H1 (cell line): ENCODE data around the gene MRPS9. TPM values are rescaled to one million over a fixed set of nuclear protein-coding genes. Genes with fewer than 3 reads are reported as not detected.
A peak's percentile ranks its signal among the peaks of the same experiment; 100 is the strongest.

Source experiments
- CTCF ChIA-PET: fragments of 300-600 bp; sonication (Branson Sonifier 250); formaldehyde crosslinking; loops from one replicate; lab custom pipeline; 2021; ENCODE audit not compliant: partially characterized antibody; lab: Charles Lee
- POLR2A ChIA-PET: fragments of 300-600 bp; sonication (Branson Sonifier 250); formaldehyde crosslinking; loops from one replicate; lab custom pipeline; 2021; ENCODE audit warnings: inconsistent platforms; ENCODE audit not compliant: partially characterized antibody; lab: Charles Lee
- DNase-seq, 2 experiments: peaks; one replicate each; pipeline versions ENCODE4 v3.0.0 to v3.0.0-alpha.2; 2010 to 2022; ENCODE audit warnings: low spot score in 2 of 2, low read depth in 1 of 2, mixed read lengths in 1 of 2
- FAIRE-seq: peaks from 2 replicates; lab custom pipeline; 2011; peaks lifted over from hg19 to GRCh38; lab: Jason Lieb, UNC
- H2AFZ ChIP-seq: 2 replicates; pipeline ENCODE4 v1.8.1; 2012; ENCODE audit warnings: low read length, inconsistent platforms
- H2AK5ac ChIP-seq: 2 replicates; pipeline ENCODE4 v1.6.1; 2013; ENCODE audit warnings: low read depth, low read length
- H2BK120ac ChIP-seq: replicated peaks from 2 replicates; pipeline ENCODE3; 2013; ENCODE audit warnings: low read depth, low read length, inconsistent platforms
- H2BK12ac ChIP-seq: 2 replicates; pipeline ENCODE4 v1.6.1; 2013; ENCODE audit warnings: low read depth, low read length
- H2BK15ac ChIP-seq: 2 replicates; pipeline ENCODE4 v1.6.1; 2013; ENCODE audit warnings: low read length
- H2BK20ac ChIP-seq: 2 replicates; pipeline ENCODE4 v1.6.1; 2013; ENCODE audit warnings: low read length
- H2BK5ac ChIP-seq: 2 replicates; pipeline ENCODE4 v1.6.1; 2013; ENCODE audit warnings: low read depth, low read length
- H3K14ac ChIP-seq: 2 replicates; pipeline ENCODE4 v1.6.1; 2013; ENCODE audit warnings: inconsistent platforms; ENCODE audit not compliant: insufficient read length
- H3K18ac ChIP-seq: 2 replicates; pipeline ENCODE4 v1.6.1; 2013; ENCODE audit warnings: low read length; ENCODE audit errors: extremely low read depth
- H3K23ac ChIP-seq: 2 replicates; pipeline ENCODE4 v1.6.1; 2013; ENCODE audit warnings: inconsistent platforms; ENCODE audit not compliant: insufficient read length
- H3K23me2 ChIP-seq: 2 replicates; pipeline ENCODE4 v1.6.1; 2013; ENCODE audit warnings: low read depth, low read length
- H3K27ac ChIP-seq: 2 replicates; pipeline ENCODE4 v1.6.1; 2011; ENCODE audit warnings: low read depth, low read length, inconsistent platforms
- H3K27me3 ChIP-seq, 4 experiments: replicated peaks in 1 of 4; 1 replicate in 1 of 4; 2 replicates in 3 of 4; pipeline versions ENCODE4 v1.6.1 to v1.8.1; 2011 to 2013; ENCODE audit warnings: low read length in 3 of 4, mild to moderate bottlenecking in 3 of 4, inconsistent platforms in 2 of 4, mixed read lengths in 2 of 4, moderate library complexity in 1 of 4; ENCODE audit not compliant: control insufficient read depth in 3 of 4, insufficient read depth in 3 of 4; ENCODE audit errors: extremely low read depth in 1 of 4
- H3K36me3 ChIP-seq, 4 experiments: 2 replicates each; pipeline versions ENCODE4 v1.6.1 to v1.8.1; 2011 to 2013; ENCODE audit warnings: mild to moderate bottlenecking in 4 of 4, low read length in 3 of 4, moderate library complexity in 2 of 4, control low read depth in 1 of 4, inconsistent platforms in 1 of 4; ENCODE audit not compliant: insufficient read depth in 4 of 4, control insufficient read depth in 2 of 4
- H3K4ac ChIP-seq: replicated peaks from 2 replicates; pipeline ENCODE3; 2013; ENCODE audit warnings: low read length, low read depth, mixed read lengths, inconsistent platforms; ENCODE audit not compliant: insufficient read length
- H3K4me1 ChIP-seq, 4 experiments: replicated peaks in 1 of 4; 1 replicate in 1 of 4; 2 replicates in 3 of 4; pipeline versions ENCODE4 v1.6.1 to v1.8.1; 2011 to 2013; ENCODE audit warnings: low read length in 3 of 4, inconsistent platforms in 2 of 4, mixed read lengths in 1 of 4; ENCODE audit not compliant: insufficient read depth in 4 of 4, control insufficient read depth in 3 of 4
- H3K4me2 ChIP-seq, 2 experiments: 2 replicates each; pipeline versions ENCODE4 v1.6.1 to v1.8.1; 2011 to 2013; ENCODE audit warnings: low read depth in 2 of 2, low read length in 2 of 2, control low read depth in 1 of 2, inconsistent platforms in 1 of 2, mild to moderate bottlenecking in 1 of 2; ENCODE audit not compliant: insufficient read depth in 1 of 2
- H3K4me3 ChIP-seq, 4 experiments: fragments of 200-600, 300-600 bp in 1 of 4; sonication (generic), shearing (Covaris generic), sonication (Bioruptor Twin) in 1 of 4; 2 replicates each; pipeline versions ENCODE4 v1.5.1 to v1.8.1; 2011 to 2016; ENCODE audit warnings: low read length in 4 of 4, low read depth in 3 of 4, control low read depth in 2 of 4, inconsistent platforms in 2 of 4, mild to moderate bottlenecking in 2 of 4, mixed read lengths in 1 of 4, moderate library complexity in 1 of 4; ENCODE audit not compliant: insufficient read depth in 2 of 4; ENCODE audit errors: extremely low read depth in 1 of 4
- H3K56ac ChIP-seq: replicated peaks from 2 replicates; pipeline ENCODE3; 2013; ENCODE audit warnings: low read depth, mild to moderate bottlenecking, mixed read lengths, low read length, inconsistent platforms; ENCODE audit not compliant: insufficient read length
- H3K79me1 ChIP-seq: 2 replicates; pipeline ENCODE4 v1.6.1; 2013; ENCODE audit warnings: low read depth, low read length, control low read depth
- H3K79me2 ChIP-seq, 2 experiments: 2 replicates each; pipeline versions ENCODE4 v1.6.1 to v1.8.1; 2012 to 2013; ENCODE audit warnings: low read length in 2 of 2, mild to moderate bottlenecking in 2 of 2, inconsistent platforms in 1 of 2; ENCODE audit not compliant: insufficient read depth in 2 of 2, control insufficient read depth in 1 of 2
- H3K9ac ChIP-seq, 4 experiments: replicated peaks in 1 of 4; 1 replicate in 1 of 4; 2 replicates in 3 of 4; pipeline versions ENCODE4 v1.6.1 to v1.8.1; 2011 to 2013; ENCODE audit warnings: low read depth in 3 of 4, low read length in 3 of 4, control low read depth in 2 of 4, mild to moderate bottlenecking in 2 of 4, moderate library complexity in 2 of 4, inconsistent platforms in 1 of 4; ENCODE audit errors: extremely low read depth in 1 of 4
- H3K9me3 ChIP-seq, 2 experiments: 2 replicates each; pipeline versions ENCODE4 v1.6.1 to v1.8.1; 2012 to 2013; ENCODE audit warnings: mild to moderate bottlenecking in 2 of 2, moderate library complexity in 2 of 2, control low read depth in 1 of 2, inconsistent platforms in 1 of 2, low read depth in 1 of 2, low read length in 1 of 2, mixed read lengths in 1 of 2; ENCODE audit not compliant: insufficient read depth in 2 of 2
- H4K20me1 ChIP-seq, 2 experiments: replicated peaks in 1 of 2; 2 replicates each; pipeline versions ENCODE3 to v1.8.1; 2011 to 2013; ENCODE audit warnings: inconsistent platforms in 2 of 2, low read length in 2 of 2, mild to moderate bottlenecking in 1 of 2; ENCODE audit not compliant: insufficient read depth in 2 of 2, control insufficient read depth in 1 of 2
- H4K5ac ChIP-seq: 2 replicates; pipeline ENCODE4 v1.6.1; 2013; ENCODE audit warnings: low read length, low read depth, mixed read lengths, inconsistent platforms; ENCODE audit not compliant: insufficient read length
- H4K8ac ChIP-seq: 2 replicates; pipeline ENCODE4 v1.8.0; 2013; ENCODE audit warnings: mild to moderate bottlenecking, moderate library complexity, low read length, inconsistent platforms; ENCODE audit not compliant: insufficient read depth; ENCODE audit errors: extremely low read depth
- H4K91ac ChIP-seq: replicated peaks from 2 replicates; pipeline ENCODE3; 2013; ENCODE audit warnings: low read length, mixed read lengths, inconsistent platforms; ENCODE audit not compliant: insufficient read length
- CREB1 ChIP-seq: IDR thresholded peaks from 2 replicates; pipeline ENCODE4 v1.6.1; 2012; ENCODE audit warnings: inconsistent platforms
- NANOG ChIP-seq: IDR thresholded peaks from 2 replicates; pipeline ENCODE4 v1.6.1; 2011; ENCODE audit warnings: low read length, low read depth, mild to moderate bottlenecking, inconsistent platforms; ENCODE audit not compliant: insufficient read depth, poor library complexity, severe bottlenecking
- RAD21 ChIP-seq, 2 experiments: IDR thresholded peaks in 1 of 2; conservative IDR thresholded peaks in 1 of 2; 2 replicates each; pipeline ENCODE4 v1.6.1; 2011; ENCODE audit warnings: low read depth in 2 of 2, low read length in 2 of 2, improper control_type of control experiment in 1 of 2, inconsistent platforms in 1 of 2, mild to moderate bottlenecking in 1 of 2, moderate library complexity in 1 of 2
- SIN3A ChIP-seq, 2 experiments: IDR thresholded peaks in 1 of 2; conservative IDR thresholded peaks in 1 of 2; 2 replicates each; pipeline ENCODE4 v1.6.1; 2011 to 2012; ENCODE audit warnings: low read length in 2 of 2, improper control_type of control experiment in 1 of 2, low read depth in 1 of 2, mild to moderate bottlenecking in 1 of 2
- SP2 ChIP-seq: IDR thresholded peaks from 2 replicates; pipeline ENCODE4 v1.6.1; 2012; ENCODE audit warnings: mild to moderate bottlenecking, low read length, inconsistent platforms
- SUZ12 ChIP-seq: fragments of 200-600 bp; sonication (generic); IDR thresholded peaks from 2 replicates; pipeline ENCODE4 v1.6.1; 2012; ENCODE audit warnings: mild to moderate bottlenecking, inconsistent platforms, low read length, moderate library complexity, mixed read lengths
- TEAD4 ChIP-seq: IDR thresholded peaks from 2 replicates; pipeline ENCODE4 v1.6.1; 2012; ENCODE audit warnings: low read depth, low read length, inconsistent platforms, mixed read lengths
- WGBS, 2 experiments: shearing (Covaris generic) in 1 of 2; methylation state at CpG; one replicate each; pipeline versions ENCODE4 v1.1.6 to v1.1.7; 2013 to 2015; ENCODE audit warnings: low lambda C conversion rate in 2 of 2, mixed read lengths in 2 of 2, inconsistent platforms in 1 of 2, low coverage in 1 of 2, missing lambda C conversion rate in 1 of 2; ENCODE audit not compliant: insufficient replicate concordance in 2 of 2, insufficient coverage in 1 of 2, insufficient read length in 1 of 2; ENCODE audit errors: extremely low coverage in 1 of 2, missing lambda C conversion rate in 1 of 2; 5-methylcytosine and 5-hydroxymethylcytosine counted together
- polyA plus RNA-seq, 7 experiments: library from polyadenylated mRNA; depleted of rRNA in 3 of 7; stranded (reverse) in 5 of 7; unstranded in 2 of 7; fragments of >200 nt in 5 of 7; fragments of 200-250 nt in 2 of 7; gene quantifications; 1 replicate in 5 of 7; 2 replicates in 1 of 7; 4 replicates in 1 of 7; pipeline versions ENCODE4 v1.2.1 to v1.2.3, GENCODE V29; 2011 to 2013; ENCODE audit warnings: missing spikeins in 2 of 7, mixed read lengths in 2 of 7
- total RNA-seq: library from RNA; stranded (reverse); fragmentation: NEBNext Ultra II Directional; extraction: Animal tissue kit (Norgen Biotek cat#: 25700); gene quantifications from 2 replicates; pipeline ENCODE4 v1.2.1, GENCODE V29; 2021

The MRPS9 gene
- total and polyA plus RNA-seq, 2 of the 8 experiments (the other 6 are each of a cell fraction or from before 2014, with no cell fraction given): 36.2 to 71.0 TPM

DNA sequence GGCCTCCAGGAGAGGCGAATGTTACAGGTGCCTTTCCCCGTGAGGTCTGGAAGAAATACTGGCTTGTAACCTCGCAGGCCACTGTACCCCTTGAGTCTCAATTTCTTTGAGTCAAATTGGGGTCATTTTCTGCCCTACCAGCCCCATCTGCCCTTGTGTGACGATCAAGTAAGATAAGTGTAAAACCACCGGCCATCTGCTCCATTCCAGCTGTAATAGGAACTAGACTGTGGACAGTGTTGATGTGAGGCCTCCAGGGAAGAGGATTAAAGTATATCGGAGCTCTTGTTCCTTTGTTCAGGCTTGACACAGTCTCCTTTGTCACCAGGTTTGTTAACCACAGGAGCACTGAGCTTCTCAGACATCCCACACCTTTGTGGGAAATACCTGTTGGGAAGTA, 65.6 kb downstream of the MRPS9 start:
- Histone ChIP-seq H3K27ac (peak overlapping the region; percentile 32; the same call in 1 of the 2 replicates), H2AFZ (no peak overlapping the region)

More for the DNA sequence above, 65.6 kb downstream of the MRPS9 start:
- Histone ChIP-seq H2BK5ac (peak overlapping the region; percentile 57), H3K79me2 (no peaks in the 10 kb centered on the region), H3K4me1 (peaks cover 4 to 12% (median 5%) of the 10 kb centered on the region in 4 experiments; a peak in 6 of 7 replicates), H2BK120ac (no peak overlapping the region), H3K9ac (peak overlapping the region in 1 of 4 experiments; percentile 10; a peak in 2 of 7 replicates), H4K5ac (no peak overlapping the region), H3K4me2 (peak overlapping the region; percentile 58 to 74), H4K20me1 (no peaks in the 10 kb centered on the region), H3K9me3 (no peaks in the 10 kb centered on the region), H3K27me3 (no peaks in the 10 kb centered on the region; a peak in 1 of 7 replicates), H3K14ac (no peak overlapping the region), H3K23ac (no peak overlapping the region), H4K91ac (no peak overlapping the region), H3K18ac (peak overlapping the region; percentile 63; the same call in 1 of the 2 replicates), H2BK15ac (peak overlapping the region; percentile 38; the same call in 1 of the 2 replicates), H3K23me2 (peaks cover 2% of the 10 kb centered on the region; the same call in 1 of the 2 replicates), H3K4ac (no peak overlapping the region), H4K8ac (no peak overlapping the region), H2AK5ac (peak overlapping the region; percentile 56; the same call in 1 of the 2 replicates), H3K79me1 (no peaks in the 10 kb centered on the region), H2BK20ac (0 out of 2 replicates have a peak overlapping the region, but pooled peaks have one; percentile 25), H3K4me3 (peak overlapping the region in 2 of 4 experiments; percentile 2 to 47; a peak in 3 of 8 replicates), H2BK12ac (peak overlapping the region; percentile 52; the same call in 1 of the 2 replicates), H3K36me3 (peaks cover 2 to 19% (median 10%) of the 10 kb centered on the region in 4 experiments; a peak in 6 of 8 replicates), H3K56ac (no peak overlapping the region)
- ChIA-PET POLR2A (interaction anchor here (0.6 to 1.4 kb wide), 6 partner anchors 10 to 221 kb away, joined by 3 to 5 read pairs (median 4); partner anchors contain the start of gene MRPS9), CTCF (interaction anchor here (1.0 to 4.5 kb wide), 6 partner anchors 12 to 177 kb away, joined by 3 to 45 read pairs (median 4); no protein-coding TSS in a partner anchor)
- no peak for DNase-seq
- WGBS, 2 experiments: 93% methylated on average over 6 of the region's 6 CpGs; no CpG with 5 or more reads in 1 of the 2 experiments
- TF ChIP-seq SP2 (no peak), SUZ12 (no peak), CREB1 (no peak), RAD21 (IDR thresholded peaks at IDR 0.05 in 1 of 2, conservative IDR thresholded peaks at IDR 0.05 in 1 of 2; ENCODE audit: low read depth in 2 of 2, low read length in 2 of 2) (no peak), SIN3A (conservative IDR thresholded peaks at IDR 0.05 in 1 of 2, IDR thresholded peaks at IDR 0.05 in 1 of 2; ENCODE audit: low read depth in 1 of 2, low read length in 2 of 2) (no peak), NANOG (no peak), TEAD4 (no peak)
- no peak for FAIRE-seq
